ENCODE measurements around the gene FOXF1.
A peak's percentile ranks its signal among the peaks of the same experiment; 100 is the strongest.

FOXF1 gene

DNA sequence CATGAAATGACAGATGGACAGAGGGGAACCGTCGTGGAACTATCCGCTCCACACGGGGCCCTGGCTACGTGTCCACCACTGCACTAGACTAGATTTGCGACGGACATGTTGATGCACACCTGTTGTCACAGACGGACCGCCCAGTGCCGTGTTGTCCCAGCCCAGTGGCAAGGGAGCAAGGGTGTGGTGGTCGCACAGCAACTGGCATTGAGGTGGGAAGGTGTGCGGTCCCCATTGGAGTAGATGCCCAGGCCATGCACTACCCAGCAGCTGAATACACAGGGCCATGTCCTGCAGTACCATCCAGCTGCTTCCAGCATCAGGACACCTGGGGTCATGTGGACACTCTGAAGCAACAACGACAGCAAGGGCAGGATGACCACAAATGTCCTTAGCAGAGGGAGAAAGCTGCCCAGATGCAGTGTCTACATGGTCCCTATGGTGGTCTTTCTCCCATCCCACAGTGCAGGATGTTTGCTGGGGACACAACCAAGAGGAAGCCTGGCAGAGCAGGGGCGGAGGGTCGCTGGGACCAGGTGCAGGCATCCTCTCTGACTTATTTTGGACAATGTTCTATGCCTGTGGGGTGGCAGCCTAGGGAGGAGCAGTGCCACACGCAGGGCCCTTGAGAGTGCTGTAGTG is 8.8 kb downstream of the FOXF1 start:
- no peak for DNase-seq

DNA sequence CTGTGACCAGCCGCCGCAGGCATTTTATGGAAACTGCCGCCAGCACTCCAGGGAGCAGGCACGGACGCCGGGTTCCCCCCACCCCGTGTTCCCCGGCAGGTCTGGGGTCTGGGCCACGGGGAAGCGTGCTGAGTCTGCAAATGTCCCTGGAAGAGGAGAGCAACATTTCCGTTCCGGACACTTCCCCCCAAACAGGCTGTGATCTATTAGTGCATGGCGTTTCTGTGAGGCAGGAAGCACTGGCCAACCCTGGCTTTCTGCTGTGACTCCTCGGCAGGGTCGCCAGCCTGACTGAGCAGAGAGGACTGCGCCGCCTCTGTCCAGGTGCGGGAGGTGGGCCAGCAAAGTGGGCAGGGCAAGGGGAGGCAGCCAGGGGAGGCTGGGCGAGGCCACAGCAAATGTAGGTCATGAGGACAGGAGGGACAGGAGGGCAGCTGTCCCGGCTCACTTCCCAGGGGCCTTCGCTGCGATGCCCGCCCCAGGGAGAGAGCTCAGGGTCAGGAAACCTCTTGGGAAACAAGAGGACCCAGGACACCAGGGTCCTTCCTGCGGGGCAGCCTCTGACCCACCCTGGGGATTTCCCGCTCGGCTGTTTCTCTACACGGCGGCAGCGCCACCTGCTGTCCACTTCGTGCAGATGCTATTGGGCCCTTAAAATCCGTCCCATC is 9.5 kb downstream of the FOXF1 start:
- DNase-seq, result peak; percentile 48

DNA sequence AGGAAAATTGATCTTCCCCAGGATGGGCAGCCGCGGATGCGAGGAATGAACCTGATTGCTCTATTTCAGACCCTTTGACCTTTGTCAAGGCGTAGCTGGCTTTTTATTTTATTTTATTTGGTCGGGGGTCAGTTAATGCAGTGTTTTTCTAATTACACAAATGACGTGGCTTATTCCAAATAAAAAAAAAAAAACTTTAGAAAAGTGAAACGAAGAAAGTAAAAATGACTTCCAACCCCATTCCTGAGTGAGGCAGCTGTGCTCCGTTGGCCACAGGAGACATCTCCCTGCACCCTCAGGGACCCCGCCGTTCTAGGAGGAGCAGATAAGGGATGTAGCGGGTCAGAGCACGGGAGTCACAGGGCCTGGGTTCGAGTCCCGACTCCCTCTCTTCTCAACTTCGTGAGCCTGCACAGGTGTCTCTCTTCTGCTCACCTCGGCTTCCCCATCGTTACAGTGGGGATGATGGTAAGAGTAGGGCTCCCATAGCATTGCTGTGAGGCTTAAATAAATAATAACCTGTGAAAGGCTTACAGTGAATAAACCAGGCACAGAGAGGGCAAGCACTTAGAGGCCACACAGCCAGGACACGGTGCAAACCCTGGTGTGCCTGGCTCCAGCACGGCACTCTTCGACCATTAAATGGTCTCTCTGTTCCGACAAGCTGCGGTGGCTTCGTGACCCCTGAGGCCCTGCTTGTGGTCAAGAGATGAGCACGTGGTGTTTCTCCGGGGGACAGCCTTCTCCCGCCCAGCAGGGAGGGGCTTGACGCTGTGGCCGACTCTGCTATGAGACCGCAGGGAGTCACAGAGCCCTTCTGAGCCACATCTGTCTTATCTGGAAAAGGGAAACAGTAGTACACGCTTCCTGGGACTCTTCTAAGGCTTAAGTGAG is 10.2 kb downstream of the FOXF1 start:
- DNase-seq, result no peak

DNA sequence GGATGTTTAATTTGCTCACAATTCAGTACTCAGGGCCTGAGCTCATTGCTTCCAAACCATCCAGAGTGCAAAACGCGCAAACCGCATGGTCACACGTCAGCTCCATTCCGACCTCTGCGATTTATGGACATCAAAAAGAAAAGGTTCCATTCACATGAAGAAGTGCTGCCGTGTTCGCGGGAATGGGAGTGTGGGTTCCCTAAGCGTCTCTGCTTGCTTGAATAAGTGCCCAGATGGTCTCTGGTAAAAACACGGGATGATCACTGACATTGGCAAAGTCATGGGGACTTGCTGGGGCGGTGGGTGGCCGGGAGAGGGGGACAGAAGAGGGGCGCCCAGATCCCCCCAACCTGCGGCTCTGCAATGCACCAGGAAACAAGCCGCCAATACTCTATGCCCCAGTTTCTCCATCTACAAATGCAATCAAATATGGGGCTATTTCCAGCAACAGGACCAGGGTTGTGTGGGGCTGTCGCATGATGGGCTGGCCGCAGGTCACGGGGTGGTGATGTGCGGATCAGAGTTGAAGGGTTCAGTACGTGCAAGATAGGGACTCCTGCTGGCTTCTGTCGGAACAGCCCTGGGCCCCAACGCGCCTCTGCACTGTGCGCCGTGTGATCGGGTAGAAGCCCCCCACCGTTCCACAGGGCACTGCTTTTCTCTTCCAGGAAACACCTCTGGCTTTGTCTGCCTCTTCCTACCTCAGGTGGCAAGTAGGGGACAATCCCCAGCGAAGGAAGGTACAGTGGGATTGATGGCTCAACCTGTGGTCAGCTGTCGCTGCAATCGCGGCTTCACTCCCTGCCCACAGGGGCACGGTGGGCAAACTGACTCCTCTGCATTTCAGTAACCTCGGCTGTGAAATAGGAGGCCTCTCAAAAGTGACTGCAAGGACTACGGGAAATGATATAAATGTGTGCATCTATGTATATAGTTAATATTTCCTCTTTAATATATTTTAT is 11.2 kb downstream of the FOXF1 start:
- no peak for DNase-seq

DNA sequence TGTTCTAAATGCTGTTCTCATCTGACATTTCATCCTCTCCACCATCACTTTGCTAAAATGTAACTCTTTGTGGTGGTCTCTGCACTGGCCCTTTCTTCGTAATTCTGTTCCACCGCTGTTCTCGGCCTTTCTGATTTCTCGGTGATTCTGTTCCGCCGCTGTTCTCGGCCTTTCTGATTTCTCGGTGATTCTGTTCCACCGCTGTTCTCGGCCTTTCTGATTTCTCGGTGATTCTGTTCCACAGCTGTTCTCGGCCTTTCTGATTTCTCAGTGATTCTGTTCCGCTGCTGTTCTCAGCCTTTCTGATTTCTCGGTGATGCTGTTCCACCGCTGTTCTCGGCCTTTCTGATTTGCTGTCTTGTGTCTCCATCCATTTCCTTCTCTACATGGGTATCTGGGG is 12.3 kb downstream of the FOXF1 start:
- no peak for DNase-seq

DNA sequence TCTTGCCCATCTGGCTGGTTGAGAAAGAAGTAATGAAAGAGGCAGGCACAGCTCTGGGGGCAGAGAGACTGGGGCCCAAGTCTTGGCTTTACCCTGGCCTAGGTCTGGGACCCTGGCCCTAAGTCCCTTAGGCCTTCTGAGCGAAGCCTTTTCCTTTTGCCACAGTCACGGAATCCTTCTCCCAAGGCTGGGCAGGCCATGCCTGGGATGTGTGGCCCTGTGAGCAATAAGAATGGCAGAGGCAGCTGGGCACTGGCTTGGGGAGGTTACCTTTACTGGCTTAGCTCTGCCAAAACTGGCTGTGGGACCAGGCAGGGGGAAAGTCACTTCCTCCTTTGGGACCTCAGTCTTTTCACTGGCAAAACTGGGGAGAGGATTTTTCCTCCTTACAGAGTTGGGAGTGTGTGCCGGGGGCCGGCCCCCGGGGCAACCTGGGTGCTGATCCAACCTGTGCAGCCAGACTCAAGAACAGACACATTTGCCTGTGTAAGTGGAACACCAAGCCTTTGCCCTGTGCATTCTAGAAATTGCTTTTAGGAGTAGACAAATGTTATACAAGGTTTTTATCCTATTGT is 12.9 kb downstream of the FOXF1 start:
- no peak for DNase-seq

DNA sequence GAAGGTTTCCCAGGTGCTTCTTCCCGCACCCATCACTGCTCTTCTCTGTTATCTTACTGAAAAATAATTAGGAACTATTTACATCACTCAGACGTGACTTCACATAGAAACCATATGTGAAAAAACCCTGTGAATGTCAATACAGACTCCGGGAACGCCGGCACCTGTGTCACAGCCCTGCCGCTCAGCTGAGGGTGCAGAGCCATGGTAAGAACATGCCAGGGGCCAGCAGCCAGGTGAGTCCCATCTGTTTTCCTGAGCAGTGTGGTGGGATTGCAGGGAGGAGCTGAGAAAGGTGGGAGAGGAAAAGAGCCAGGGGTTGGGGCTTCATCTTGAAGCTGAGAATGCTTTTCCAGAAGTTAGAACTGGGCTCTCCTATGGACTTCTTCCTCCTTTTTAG is 13.7 kb downstream of the FOXF1 start:
- no peak for DNase-seq

DNA sequence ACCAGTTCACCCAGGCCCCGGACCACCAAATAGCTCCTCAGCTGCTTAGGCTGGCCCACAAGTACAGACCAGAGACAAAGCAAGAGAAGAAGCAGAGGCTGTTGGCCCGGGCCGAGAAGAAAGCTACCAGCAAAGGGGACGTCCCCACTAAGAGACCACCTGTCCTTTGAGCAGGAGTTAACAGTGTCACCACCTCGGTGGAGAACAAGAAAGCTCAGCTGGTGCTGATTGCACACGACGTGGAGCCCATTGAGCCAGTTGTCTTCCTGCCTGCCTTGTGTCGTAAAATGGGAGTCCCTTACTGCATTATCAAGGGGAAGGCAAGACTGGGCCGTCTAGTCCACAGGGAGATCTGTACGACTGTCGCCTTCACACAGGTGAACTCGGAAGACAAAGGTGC is 15.4 kb downstream of the FOXF1 start:
- DNase-seq, result no peak

DNA sequence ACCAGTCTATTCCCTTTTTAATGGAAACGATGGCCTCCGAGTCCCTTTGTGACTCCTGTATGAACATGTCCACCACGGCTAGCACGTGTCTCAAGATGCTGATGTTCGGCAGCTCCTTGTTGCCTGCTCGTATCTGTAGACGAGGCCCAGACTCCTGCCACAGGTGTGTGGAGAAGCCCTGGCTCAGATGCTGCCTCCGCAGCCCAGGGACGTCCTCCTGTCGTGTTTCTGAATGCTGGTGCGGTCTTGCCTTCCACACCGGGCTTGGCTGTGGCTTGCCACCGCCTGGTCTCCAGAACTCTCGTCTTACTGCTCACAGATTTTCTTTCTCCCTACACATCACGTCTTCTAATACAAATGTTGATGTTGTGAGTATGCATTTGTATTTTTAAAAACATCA is 17.0 kb downstream of the FOXF1 start:
- DNase-seq, result no peak

DNA sequence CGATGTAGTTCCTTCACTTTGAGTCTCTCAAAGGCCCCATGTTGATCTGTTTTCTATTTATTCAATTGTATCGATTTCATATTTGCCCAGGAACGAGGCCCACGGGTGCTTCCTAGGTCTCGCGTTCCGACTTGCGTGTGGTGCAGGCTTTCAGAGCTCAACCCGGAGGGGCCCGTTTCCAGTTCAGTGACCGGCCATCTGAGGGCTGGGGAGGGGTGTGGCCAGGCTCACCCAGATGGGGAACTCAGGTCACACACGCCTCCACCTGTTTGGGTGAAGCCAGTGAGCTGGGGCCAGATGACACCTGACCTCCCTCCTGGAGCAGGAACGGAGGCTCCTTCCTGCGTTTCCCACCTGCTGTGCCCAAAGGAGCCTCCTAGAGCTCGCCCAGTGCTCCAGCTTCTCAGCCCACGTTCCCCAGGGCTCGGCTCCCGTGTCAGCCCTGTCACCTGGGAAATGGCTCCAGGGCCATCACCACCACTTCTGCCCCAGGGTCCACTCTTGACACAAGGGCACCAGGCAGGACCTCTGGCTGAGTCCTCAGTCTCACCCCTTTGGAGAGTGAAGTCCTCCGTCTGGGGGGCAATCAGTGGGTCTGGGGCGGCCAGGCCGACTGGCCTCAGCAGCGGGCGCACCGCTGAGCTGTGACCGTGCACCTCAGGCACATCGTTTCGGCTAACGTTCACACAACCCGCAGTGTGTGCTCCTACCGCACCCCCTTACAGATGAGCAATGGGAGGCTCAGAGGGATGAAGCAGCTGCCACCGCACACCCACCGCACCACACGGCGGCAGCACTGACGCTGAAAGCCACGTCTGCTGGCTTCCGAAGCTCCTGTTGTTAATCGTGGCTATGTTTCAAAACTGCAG is 18.0 kb downstream of the FOXF1 start:
- DNase-seq, result no peak

DNA sequence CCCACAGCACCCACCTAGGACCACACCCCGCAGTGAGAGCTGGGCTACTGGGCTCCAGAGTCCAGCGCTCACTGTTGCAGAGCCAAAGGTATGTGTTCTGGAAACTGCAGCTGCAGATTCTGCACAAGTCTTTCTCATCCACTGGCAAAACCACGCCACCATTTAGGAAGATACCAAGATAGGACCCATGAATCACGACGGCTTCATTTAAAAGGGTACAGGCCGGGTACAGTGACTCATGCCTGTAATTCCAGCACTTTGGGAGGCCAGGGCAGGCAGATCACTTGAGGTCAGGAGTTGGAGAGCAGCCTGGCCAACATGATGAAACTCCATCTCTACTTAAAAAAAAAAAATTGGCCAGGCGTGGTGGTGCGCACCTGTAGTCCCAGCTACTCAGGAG is 18.8 kb downstream of the FOXF1 start:
- DNase-seq, result no peak

DNA sequence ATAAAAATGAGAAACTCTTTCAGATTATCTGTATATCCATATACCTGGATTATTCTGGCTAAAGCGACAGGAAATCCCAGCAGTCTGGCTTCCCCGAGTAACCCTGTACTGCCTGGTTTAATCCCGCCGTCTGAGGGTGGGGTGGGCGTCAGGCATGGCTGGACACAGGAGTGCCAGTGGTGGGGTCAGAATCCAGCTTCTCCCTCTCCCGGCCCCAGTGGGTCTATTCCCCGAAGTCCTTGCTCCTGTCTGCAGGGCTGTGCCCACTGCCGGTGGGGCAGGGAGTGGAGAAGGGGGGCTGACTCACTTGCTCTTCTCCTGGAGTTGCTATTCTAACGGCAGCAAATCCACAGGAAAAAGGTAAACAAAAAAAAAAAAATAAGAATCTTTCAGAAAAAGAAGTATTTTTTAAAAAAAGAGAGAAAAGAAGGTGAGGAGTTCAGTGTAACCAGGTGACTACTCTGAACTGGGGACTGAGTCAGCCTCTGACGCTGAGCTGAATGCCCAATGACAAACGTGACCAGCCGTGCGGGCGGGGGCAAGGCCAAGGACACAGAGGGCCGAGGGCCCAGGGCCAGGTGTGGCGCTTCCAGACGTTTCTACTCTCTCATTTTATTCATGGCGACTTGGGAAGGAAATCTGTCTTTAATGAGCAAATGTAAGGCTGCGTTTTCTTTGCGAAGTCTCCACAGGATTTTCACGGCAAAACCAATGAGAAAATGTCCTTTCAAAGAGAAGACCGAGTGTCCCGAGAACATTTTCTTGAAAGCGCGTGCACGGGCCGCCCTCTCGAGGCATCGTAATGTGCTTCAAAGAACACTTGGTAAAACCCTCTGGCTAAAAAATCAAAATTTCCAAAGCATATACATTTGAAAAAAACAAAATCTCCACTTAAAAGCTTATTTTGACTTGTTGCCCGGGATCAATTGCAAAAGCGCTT is 20.2 kb downstream of the FOXF1 start:
- DNase-seq, result no peak

DNA sequence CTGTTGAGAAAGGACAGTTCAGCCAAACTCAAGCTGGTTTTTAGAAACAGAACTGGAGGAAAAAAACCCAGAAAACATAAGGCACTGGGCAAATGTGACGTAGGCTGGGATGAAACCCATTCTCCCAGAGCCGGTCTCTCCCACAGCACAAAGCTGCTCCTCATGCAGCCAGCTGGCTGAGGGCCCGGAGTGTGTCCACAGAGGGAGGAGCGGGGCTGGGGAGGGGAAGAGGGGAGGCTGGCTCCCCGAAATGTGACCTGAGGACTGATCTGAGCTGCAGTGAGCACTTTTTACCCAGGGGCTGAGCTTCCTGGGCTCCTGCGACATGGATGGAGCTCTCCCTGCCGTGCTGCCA is 20.8 kb downstream of the FOXF1 start:
- no peak for DNase-seq

DNA sequence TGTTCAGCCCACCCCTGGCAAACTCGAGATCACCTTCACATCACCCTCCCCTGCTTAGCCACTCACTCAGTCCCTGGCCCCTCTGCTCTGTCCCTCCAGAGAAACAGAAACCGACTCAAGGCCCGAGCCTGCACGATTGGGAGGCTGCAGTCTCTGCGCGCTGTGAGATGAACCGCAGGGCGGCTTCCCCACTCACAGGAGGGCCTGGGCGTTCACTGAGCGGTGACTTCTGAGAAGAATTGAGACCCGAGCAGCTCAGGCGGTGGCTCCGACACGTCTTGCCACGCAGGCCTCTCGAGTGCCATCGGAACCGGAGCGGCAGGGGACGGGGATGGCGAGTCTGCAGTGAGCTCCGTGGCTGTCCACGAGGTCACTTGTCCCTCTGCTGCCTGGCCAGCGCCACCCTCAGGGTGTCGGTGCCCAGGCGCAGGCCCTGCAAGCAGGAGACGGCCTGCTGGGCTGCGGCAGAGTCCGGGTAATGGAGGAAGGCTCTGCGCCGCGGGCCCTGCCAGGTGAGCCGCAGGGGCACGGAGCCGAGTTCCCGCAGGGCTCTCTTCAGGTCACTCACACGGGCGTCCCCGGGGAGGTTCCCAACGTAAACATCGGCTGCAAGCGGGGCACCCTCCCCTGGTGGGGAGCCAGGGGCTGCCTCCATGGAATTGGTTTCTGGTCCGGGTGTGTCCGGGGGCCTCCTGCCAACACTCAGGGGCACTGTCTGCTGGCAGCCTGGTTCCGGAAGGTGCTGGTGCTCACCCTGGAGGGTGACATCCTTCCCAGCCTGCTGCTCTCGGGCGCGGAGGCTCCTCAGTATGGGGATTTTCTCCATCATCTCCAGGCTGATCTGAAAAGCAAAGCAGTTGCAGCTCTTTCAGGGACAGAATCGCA is 21.6 kb downstream of the FOXF1 start:
- no peak for DNase-seq

DNA sequence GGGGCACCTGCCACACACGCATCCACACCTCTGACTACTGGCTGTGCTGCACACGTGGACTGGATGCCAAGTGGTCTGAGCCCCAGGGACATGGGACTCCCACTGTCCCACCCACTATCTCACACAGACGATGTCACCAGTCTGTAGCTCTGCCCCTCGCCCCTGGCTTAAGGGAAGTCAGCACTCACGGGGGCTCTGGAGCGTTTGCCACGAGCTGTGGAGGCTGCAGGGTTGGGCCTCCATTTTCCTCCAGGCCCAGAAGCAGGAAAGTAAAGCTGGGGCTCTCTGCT is 22.1 kb downstream of the FOXF1 start:
- no peak for DNase-seq

DNA sequence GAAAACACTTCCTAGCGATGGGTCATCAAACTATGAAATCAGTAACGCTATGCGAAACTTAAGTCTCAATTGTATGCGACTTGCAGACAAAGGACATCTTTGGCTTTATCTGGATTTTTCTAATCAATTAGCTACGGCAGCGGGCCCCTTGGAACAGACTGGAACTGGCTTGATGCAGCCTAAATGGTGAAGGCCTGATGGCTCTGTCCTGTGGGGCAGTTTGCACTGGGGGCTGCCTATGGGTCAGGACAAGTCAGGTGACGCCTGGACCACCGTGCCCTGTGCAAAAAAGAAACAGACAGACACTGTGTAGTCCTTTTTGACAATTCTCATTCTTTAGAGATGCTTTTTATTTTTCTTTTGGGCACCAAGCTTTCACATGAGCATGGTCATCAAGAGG is 22.7 kb downstream of the FOXF1 start:
- no peak for DNase-seq

DNA sequence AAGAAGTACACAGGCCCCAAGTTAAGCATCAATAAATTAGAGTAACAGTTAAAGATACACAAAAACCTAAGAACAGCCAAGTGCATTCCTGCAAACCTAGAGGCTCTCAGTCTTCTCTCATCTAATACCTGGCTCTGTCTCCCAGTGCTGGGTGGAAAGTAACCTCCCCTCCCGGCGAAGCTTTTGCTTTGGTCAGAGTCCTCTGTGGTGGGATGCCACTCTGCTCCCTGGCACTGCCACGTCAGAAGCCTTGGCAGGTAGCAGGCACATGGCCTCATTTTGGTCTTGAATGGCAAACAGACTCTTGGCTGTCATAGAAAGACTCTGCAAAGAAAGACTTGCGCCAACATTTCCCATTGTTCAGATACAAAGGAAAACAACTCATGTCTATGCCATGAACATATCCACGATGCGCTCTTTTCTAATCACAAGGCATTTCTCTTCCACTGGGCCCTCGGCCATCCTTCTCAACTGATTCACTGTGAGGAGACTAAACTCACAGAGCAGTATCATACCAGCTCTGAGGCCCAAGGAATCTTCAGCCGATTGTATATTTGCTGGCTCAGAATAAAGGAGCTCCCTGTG is 23.5 kb downstream of the FOXF1 start:
- DNase-seq, result no peak

DNA sequence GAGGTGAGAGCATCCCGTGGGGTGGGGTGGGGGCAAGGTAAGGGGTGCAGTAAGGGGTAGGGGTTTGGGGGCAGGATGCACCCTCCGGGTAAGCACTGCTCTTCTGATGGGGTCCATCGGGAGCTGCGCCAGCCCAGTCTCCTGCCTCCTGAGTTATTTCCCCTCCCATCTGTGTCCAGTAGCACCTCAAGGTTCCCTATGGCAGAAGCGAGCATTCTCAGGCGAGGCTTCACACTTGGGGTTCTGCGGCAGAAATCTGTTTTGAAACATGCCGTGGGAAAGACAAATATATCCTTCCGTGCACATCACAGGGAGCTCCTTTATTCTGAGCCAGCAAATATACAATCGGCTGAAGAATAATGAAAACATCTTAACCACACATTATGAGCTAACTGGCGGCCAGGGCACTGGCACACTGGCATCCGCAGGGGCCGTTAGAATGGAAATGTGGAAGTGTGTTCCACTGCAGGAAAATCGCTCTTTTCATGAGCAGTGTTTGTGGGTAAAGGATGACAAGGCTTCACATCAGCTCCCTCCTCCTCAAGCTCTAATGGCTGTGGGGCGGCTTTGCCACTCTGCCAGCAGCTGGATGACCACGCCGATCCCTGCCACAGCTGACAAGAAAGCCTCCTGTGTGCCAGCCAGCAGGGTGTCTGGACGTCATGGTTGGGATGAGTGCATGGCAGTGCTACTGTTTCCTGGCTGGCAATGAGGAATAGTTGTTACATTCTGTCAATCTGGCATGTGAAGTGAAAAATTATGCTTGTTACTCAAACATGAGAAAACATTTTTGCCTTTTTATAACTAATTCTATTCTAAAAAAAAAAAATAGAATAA is 24.7 kb downstream of the FOXF1 start:
- no peak for DNase-seq
